ENCODE data around the gene HCRTR2. TPM values are rescaled to one million over a fixed set of nuclear protein-coding genes. Genes with fewer than 3 reads are reported as not detected.

The HCRTR2 gene
- total and polyA plus RNA-seq, 2 of the 8 experiments (the other 6 are each of a cell fraction or from before 2014, with no cell fraction given): 0.19 to 0.23 TPM

GRCh38 chr6:55220961-55221360, 46.6 kb downstream of the HCRTR2 start (continued):
- no peak for TF ChIP-seq EGR1 (IDR thresholded peaks at IDR 0.05; ENCODE audit: borderline replicate concordance, low read depth, low read length)
- TF ChIP-seq HDAC2 (IDR thresholded peaks at IDR 0.05; ENCODE audit: borderline replicate concordance in 1 of 2, low read depth in 2 of 2, low read length in 2 of 2): no peak
- TF ChIP-seq BRCA1 (IDR thresholded peaks at IDR 0.05; ENCODE audit: low read depth, low read length): no peak
- TF ChIP-seq RXRA (IDR thresholded peaks at IDR 0.05; ENCODE audit: insufficient read depth, low read depth, low read length): no peak
- TF ChIP-seq GABPA (IDR thresholded peaks at IDR 0.05; ENCODE audit: borderline replicate concordance, insufficient read depth, low read length): no peak
- TF ChIP-seq RBBP5 (IDR thresholded peaks at IDR 0.05; ENCODE audit: borderline replicate concordance, low read depth, low read length): no peak
- TF ChIP-seq TEAD4 (IDR thresholded peaks at IDR 0.05; ENCODE audit: low read depth, low read length): no peak
- TF ChIP-seq TAF7 (optimal IDR thresholded peaks at IDR 0.05; ENCODE audit: borderline replicate concordance, low read depth, low read length): no peak
- TF ChIP-seq CHD7 (IDR thresholded peaks at IDR 0.05; ENCODE audit: insufficient replicate concordance, low read length): no peak

Data from H1 (cell line).